LoVo (cell line): ENCODE measurements around the gene MAP2K2.

ENCODE experiments used
- DNase-seq: peaks from one replicate; pipeline ENCODE4 v3.0.0-alpha.2; 2016; ENCODE audit warnings: low spot score

The MAP2K2 gene

GRCh38 chr19:4043966-4044715 lies 79.8 kb downstream of the MAP2K2 start:
- DNase-seq: no peak

- DNase-seq: no peak
Measured at GRCh38 chr19:4043401-4043800, 80.5 kb downstream of the MAP2K2 start.

GRCh38 chr19:4042731-4043082 lies 81.2 kb downstream of the MAP2K2 start:
- DNase-seq: no peak

- no peak for DNase-seq
Measured at GRCh38 chr19:4042064-4042730, 81.7 kb downstream of the MAP2K2 start.
